Measurements from ENCODE around the gene NOTO.
"Not testable (repeated sequence)": the region's sequence is repeated elsewhere in the genome, so short reads cannot be mapped to it uniquely, and the experiment has no call there.

DNA sequence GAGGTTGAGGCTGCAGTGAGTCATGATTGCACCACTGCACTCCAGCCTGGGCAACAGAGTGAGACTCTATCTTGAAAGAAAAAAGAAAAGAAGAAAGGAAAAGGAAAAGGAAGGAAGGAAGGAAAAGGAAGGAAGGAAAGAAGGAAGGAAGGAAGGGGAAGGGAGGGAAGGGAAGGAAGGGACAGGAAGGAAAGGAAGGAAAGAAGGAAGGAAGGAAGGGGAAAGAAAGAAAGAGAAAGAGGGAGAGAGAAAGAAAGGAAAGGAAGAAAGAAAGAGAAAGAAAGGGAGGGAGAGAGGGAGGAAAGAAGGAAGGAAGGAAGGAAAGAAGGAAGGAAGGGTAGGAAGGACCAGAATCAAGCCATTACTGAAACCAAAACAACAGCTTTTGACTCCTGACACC is 34.0 kb upstream of the NOTO start:
- TF ChIP-seq, protein P1, sequence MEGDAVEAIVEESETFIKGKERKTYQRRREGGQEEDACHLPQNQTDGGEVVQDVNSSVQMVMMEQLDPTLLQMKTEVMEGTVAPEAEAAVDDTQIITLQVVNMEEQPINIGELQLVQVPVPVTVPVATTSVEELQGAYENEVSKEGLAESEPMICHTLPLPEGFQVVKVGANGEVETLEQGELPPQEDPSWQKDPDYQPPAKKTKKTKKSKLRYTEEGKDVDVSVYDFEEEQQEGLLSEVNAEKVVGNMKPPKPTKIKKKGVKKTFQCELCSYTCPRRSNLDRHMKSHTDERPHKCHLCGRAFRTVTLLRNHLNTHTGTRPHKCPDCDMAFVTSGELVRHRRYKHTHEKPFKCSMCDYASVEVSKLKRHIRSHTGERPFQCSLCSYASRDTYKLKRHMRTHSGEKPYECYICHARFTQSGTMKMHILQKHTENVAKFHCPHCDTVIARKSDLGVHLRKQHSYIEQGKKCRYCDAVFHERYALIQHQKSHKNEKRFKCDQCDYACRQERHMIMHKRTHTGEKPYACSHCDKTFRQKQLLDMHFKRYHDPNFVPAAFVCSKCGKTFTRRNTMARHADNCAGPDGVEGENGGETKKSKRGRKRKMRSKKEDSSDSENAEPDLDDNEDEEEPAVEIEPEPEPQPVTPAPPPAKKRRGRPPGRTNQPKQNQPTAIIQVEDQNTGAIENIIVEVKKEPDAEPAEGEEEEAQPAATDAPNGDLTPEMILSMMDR (IDR thresholded peaks at IDR 0.05; ENCODE audit: low read depth, low read length) = not testable (repeated sequence)
- not testable (repeated sequence) for TF ChIP-seq EZH2phosphoT487 (IDR thresholded peaks at IDR 0.05; ENCODE audit: low read depth)

Data from OCI-LY3 (cell line).